Activated CD4-positive, alpha-beta T cell treated with anti-CD3 and anti-CD28 coated beads, Interleukin-2, amount 10 ng/mL, durations not matched to agents 24 days and 14 days (primary cell): ENCODE data around the gene RALGAPA2. TPM values are rescaled to one million over a fixed set of nuclear protein-coding genes. Genes with fewer than 3 reads are reported as not detected.

Source experiments
- DNase-seq: peaks from one replicate; pipeline ENCODE4 v3.0.0; 2022
- H3K27ac Mint-ChIP-seq: one replicate; pipeline ENCODE4 v1.8.0; 2022; ENCODE audit warnings: mild to moderate bottlenecking, mixed read lengths
- H3K27me3 Mint-ChIP-seq: one replicate; pipeline ENCODE4 v1.8.0; 2022; ENCODE audit warnings: mixed read lengths
- H3K36me3 Mint-ChIP-seq: one replicate; pipeline ENCODE4 v1.8.0; 2022; ENCODE audit warnings: low read depth, mild to moderate bottlenecking, mixed read lengths
- H3K4me1 Mint-ChIP-seq: one replicate; pipeline ENCODE4 v1.8.0; 2021; ENCODE audit warnings: mixed read lengths
- H3K4me3 Mint-ChIP-seq: one replicate; pipeline ENCODE4 v1.8.0; 2022; ENCODE audit warnings: mild to moderate bottlenecking, moderate library complexity, mixed read lengths
- H3K9me3 Mint-ChIP-seq: one replicate; pipeline ENCODE4 v1.8.0; 2021; ENCODE audit warnings: mixed read lengths
- intact Hi-C: fragments of 100-400 bp; cut with micrococcal nuclease; formaldehyde crosslinking; loops from one replicate; pipeline ENCODE4 v1.15.1; 2023
- total RNA-seq: library from RNA; stranded (reverse); gene quantifications from 2 replicates; pipeline ENCODE4 v1.2.3, GENCODE V29; 2022

The RALGAPA2 gene
- total RNA-seq, 1 donor from 2014 or later: 18.7 TPM

DNA sequence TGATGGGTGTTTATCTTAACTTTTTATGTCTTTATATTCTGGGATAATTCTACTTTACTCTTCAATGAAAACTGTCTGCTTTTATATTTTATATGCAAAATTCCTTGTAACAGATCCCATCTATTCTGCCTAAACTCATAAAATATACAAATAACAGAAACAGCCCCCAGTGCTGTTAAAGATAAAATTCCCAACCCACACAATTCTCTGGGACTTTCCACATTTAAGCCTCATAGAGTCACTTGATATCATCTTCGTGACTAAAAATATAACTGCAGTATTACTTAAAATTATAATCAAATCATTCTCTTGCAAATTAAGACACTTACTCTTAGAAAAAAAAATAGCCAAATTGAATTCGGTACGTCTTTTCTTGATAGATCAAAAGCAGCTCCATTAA, 284.4 kb downstream of the RALGAPA2 start:
- Mint-ChIP-seq H3K27ac (peak overlapping the region; percentile 30), H3K27me3 (no peaks in the 10 kb centered on the region), H3K36me3 (peaks cover 4% of the 10 kb centered on the region), H3K4me1 (peaks cover 36% of the 10 kb centered on the region), H3K4me3 (no peak overlapping the region), H3K9me3 (no peaks in the 10 kb centered on the region)
- intact Hi-C loops: no loop called here
- no peak for DNase-seq

DNA sequence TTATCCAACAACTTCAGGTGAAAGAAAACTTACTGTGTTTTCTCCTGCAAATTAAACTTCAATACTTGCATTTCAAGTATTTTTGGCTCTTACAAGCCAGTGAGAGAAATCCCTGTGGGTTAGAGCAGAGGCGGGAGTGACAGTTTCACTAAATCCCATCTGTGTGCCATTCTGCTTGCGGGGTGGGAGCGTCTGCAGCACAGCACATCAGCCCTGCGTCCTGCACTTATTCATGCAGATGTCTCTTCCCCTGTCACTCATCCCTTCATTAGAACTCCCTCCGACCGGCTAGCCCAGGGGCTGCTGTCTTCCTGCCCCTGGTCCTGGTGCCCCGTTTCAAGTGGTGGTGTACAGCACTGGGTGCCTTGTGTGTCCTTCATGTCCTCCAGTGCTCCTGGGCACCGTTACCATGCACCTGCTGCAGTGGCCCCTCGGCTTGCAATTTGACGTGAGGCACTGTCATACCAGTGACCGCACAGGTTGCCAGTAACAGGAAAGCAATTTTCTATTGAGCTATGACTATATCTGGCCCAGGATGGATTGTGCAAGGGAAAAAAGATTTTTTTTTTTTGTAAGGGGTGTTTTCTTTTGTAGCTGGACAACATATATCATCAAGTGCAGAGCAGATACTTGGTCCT, 285.1 kb downstream of the RALGAPA2 start:
- DNase-seq: no peak
- Mint-ChIP-seq H3K27me3 (no peaks in the 10 kb centered on the region), H3K27ac (peak overlapping the region; percentile 89), H3K9me3 (no peaks in the 10 kb centered on the region), H3K4me1 (peaks cover 40% of the 10 kb centered on the region), H3K36me3 (peaks cover 4% of the 10 kb centered on the region), H3K4me3 (peak overlapping the region; percentile 32)
- intact Hi-C loops: loop anchor here (2.0 kb wide), 3 partner anchors 15 to 61 kb away; no protein-coding TSS in a partner anchor

DNA sequence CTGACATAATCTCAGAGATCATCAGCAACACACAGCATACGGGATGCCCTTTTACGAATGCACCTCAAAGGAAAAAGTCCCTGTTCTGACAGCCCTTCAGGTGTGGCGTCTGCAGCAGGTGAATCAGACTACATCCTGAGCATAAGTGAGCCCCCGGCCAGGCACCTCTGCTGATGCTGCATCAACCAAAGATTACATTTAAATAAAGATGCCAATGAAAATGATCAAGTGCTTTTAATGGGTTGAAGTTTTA, 285.9 kb downstream of the RALGAPA2 start:
- no peaks in the 10 kb centered on the region for H3K9me3 Mint-ChIP-seq
- H3K4me3 Mint-ChIP-seq: peak overlapping the region; percentile 10
- H3K4me1 Mint-ChIP-seq: peaks cover 40% of the 10 kb centered on the region
- H3K27ac Mint-ChIP-seq: peak overlapping the region; percentile 89
- peaks cover 4% of the 10 kb centered on the region for H3K36me3 Mint-ChIP-seq
- no peaks in the 10 kb centered on the region for H3K27me3 Mint-ChIP-seq
- intact Hi-C loops: loop anchor here (2.0 kb wide), 3 partner anchors 14 to 62 kb away; no protein-coding TSS in a partner anchor
- no peak for DNase-seq

DNA sequence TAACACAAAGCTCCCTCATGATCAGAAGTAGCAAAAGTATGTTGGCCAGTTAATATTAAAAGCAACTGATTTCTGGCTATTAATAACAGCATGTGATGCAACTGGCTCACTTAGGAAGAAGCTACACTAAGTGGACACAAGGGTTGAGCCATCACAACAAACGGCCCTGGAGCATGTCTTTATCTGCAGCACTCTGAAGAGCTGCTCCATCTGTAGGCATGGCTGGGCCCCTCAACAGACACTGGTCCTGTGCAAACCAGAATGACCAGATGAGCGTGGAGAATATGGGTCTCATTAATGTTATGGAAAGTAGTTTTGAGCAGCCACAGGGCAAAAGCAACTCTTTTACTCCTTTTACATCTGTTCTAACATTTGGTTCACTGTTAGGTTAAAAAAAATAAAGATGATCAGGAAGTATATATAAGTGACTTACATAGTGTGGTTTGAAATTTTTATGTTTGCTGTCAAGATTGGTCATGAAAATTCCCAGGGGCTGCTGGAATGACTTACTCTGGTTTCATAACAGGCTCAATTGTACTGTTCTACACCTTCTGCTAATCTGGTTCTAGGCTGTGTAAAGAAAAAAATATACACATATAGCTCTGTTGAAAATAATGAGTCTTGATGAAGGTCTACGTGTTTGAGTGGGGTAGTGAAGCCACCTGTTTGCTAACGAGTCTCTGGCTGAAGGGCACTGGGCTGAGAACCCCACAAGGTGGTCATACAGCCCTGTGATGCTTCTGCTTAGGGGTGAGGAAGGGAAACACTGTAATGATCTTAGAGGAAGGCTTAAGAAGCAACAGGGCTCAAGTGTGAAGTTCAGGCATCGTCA, 286.4 kb downstream of the RALGAPA2 start:
- no peaks in the 10 kb centered on the region for H3K27me3 Mint-ChIP-seq
- peak overlapping the region; percentile 10 for H3K4me3 Mint-ChIP-seq
- H3K4me1 Mint-ChIP-seq: peaks cover 40% of the 10 kb centered on the region
- intact Hi-C loops: loop anchor here (2.0 kb wide), 3 partner anchors 13 to 63 kb away; no protein-coding TSS in a partner anchor
- no peak for DNase-seq
- peaks cover 3% of the 10 kb centered on the region for H3K36me3 Mint-ChIP-seq
- no peaks in the 10 kb centered on the region for H3K9me3 Mint-ChIP-seq
- peak overlapping the region; percentile 89 for H3K27ac Mint-ChIP-seq

DNA sequence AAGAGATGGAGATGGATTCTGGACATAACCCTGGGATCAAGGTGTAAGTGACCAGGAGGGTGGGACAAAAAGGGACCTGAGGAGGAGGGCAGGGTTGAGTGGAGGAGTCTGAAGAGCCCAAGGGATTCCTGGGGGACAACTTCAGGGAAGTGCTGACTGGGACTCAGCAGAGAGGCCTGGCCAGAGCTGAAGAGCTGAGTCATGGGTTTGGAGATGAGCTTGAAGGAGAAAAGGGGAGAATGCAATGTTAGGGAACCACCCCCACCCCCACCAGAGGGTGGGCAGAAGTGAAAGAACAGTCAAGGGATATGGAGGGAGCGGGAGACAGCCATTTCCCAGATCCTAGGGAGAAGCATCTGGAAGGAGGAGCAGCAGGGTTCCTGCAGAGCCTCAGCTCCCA, 289.3 kb downstream of the RALGAPA2 start:
- intact Hi-C loops: no loop called here
- no peaks in the 10 kb centered on the region for H3K9me3 Mint-ChIP-seq
- peaks cover 35% of the 10 kb centered on the region for H3K4me1 Mint-ChIP-seq
- peak overlapping the region; percentile 7 for H3K27ac Mint-ChIP-seq
- H3K4me3 Mint-ChIP-seq: no peak overlapping the region
- H3K36me3 Mint-ChIP-seq: peaks cover 3% of the 10 kb centered on the region
- no peak for DNase-seq
- no peaks in the 10 kb centered on the region for H3K27me3 Mint-ChIP-seq

DNA sequence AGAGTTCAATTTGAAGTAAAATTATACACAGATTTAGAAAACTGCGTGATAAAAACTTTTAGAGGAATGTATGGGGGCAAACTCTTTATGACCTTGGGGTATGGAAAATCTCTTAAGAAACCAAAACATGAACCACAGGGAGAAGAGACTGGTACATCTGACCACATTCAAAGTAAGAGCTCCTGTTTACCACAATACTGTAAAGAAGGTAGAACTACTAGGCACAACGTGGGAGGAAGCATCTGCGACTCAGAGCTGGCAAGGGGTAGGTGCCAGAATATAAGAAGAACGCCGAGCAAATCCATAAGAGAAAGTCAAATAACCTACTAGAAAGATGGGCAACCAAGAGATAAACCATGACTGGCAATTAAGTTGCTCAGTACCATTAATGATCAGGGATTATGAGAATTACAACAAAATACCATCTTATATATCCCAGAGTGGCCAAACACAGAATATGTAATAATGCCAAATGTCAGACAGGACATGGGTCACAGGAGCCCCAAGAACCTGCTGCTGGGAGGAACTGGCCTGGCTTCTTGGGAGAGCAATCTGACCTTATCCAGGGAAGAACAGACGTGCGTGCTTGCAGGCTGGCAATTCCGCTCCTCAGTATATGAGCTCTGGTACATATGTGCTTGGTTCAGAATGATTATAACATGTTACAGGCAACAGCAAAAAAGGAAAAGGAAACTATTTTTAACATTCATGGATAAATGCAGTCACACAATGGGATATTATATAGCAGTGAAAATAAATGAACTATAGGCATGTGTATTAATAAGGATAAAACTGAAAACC, 294.4 kb downstream of the RALGAPA2 start:
- H3K9me3 Mint-ChIP-seq: no peaks in the 10 kb centered on the region
- intact Hi-C loops: no loop called here
- no peak for DNase-seq
- peaks cover 10% of the 10 kb centered on the region for H3K36me3 Mint-ChIP-seq
- H3K4me3 Mint-ChIP-seq: no peak overlapping the region
- no peaks in the 10 kb centered on the region for H3K27me3 Mint-ChIP-seq
- H3K4me1 Mint-ChIP-seq: peaks cover 33% of the 10 kb centered on the region
- H3K27ac Mint-ChIP-seq: peak overlapping the region; percentile 60

DNA sequence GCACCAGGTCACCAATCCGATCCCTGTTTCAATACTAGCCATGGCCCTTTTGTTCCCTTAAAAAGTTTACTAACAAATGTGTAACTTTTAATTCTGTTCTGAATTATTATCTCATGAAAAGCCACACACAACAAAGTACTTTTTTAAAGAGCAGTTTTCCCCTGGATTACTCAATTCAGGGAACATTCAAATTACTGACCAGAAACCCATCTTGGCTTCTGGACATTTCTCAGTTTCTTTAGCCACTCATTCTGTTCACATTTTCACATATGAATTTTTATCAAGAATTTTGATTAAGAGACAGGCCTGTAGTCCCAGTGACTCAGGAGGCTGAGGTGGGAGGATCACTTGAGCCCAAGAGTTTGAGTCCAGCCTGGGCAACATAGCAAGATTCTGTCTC, 297.1 kb downstream of the RALGAPA2 start:
- DNase-seq: no peak
- H3K9me3 Mint-ChIP-seq: no peaks in the 10 kb centered on the region
- H3K27me3 Mint-ChIP-seq: no peaks in the 10 kb centered on the region
- intact Hi-C loops: no loop called here
- H3K4me3 Mint-ChIP-seq: no peak overlapping the region
- peaks cover 7% of the 10 kb centered on the region for H3K36me3 Mint-ChIP-seq
- peaks cover 43% of the 10 kb centered on the region for H3K4me1 Mint-ChIP-seq
- peak overlapping the region; percentile 73 for H3K27ac Mint-ChIP-seq

DNA sequence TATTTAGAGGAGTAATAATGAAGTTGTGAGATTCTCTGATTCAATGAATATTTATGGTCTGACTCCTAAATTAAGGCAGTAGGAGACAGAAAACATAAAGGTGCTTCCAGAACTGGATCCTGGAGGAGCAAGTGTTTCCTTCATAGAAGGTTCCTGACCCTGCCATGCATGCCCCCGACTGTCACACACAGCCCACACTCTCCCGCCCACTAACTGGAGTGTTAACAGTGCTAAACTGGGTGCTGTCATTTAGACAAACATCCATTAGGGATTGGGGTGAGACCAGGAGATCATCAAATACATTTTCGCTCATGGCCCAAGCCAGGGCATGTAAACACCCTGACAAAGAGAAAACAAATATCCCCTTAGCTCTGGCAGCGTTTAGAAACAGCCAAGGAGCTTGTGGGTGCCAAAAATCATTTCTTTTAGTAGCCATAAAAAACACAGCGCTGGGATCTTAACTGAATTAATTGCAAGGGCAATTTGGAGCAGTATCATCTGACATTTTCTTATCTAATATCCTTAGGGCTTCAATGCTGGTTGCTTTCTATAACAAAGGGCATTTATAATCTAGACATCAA, 297.7 kb downstream of the RALGAPA2 start:
- Mint-ChIP-seq H3K27ac (peak overlapping the region; percentile 73), H3K27me3 (no peaks in the 10 kb centered on the region), H3K36me3 (peaks cover 7% of the 10 kb centered on the region), H3K4me3 (no peak overlapping the region), H3K4me1 (peaks cover 43% of the 10 kb centered on the region), H3K9me3 (no peaks in the 10 kb centered on the region)
- intact Hi-C loops: loop anchor here (5.0 kb wide), 1 partner anchor 42 kb away; no protein-coding TSS in a partner anchor
- DNase-seq: no peak

DNA sequence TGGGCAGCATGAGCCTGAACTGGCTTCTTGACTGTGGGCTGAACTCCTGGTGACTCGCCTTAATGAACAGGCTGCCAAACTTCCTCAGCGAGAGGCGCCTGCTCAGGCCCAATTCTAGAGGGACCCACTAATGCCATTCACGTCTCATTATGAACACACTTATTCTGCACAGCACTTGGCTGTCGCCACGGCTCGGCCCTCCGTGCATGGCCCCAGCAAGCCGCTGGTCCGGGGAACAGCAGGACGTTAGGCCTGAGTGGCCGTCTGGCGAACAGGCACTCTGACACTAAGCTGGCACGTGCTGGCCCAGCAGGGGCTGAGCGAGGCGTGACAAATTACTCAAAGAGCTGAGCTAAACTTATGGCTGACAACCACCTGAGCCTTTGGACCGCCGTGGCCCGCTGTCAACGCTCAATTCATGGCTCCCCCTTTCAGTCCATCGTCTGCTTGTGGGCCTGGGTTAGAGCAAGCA, 298.6 kb downstream of the RALGAPA2 start:
- H3K4me3 Mint-ChIP-seq: no peak overlapping the region

DNA sequence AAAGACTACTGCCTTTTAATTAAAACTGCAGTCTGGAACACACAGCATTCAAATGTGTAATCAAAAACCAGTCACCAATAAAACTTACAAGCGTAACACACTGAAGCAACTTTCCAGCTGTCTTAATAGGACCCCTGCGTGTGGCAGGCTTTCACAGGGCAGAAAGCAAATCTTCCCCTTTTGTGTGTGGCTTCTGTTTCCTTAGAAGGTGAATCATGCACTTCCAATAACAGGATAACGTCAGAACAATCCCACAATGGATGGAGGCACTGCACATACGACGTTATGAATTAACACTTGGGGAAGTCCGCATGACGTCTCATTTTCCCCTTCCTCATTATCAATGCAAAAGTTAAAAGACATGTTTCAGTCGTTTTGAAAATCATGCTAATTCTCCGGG, 299.7 kb downstream of the RALGAPA2 start:
- Mint-ChIP-seq H3K27me3 (no peaks in the 10 kb centered on the region), H3K27ac (peak overlapping the region; percentile 85), H3K36me3 (peaks cover 5% of the 10 kb centered on the region), H3K9me3 (no peaks in the 10 kb centered on the region), H3K4me1 (peaks cover 36% of the 10 kb centered on the region), H3K4me3 (peak overlapping the region; percentile 30)
- no peak for DNase-seq
- intact Hi-C loops: loop anchor here (1.0 to 5.0 kb wide), 5 partner anchors 14 to 156 kb away; no protein-coding TSS in a partner anchor

More for the DNA sequence above, 298.6 kb downstream of the RALGAPA2 start:
- Mint-ChIP-seq H3K9me3 (no peaks in the 10 kb centered on the region), H3K36me3 (peaks cover 7% of the 10 kb centered on the region), H3K27ac (peak overlapping the region; percentile 85), H3K27me3 (no peaks in the 10 kb centered on the region), H3K4me1 (peaks cover 43% of the 10 kb centered on the region)
- no peak for DNase-seq
- intact Hi-C loops: loop anchor here (2.0 to 5.0 kb wide), 4 partner anchors 13 to 155 kb away; no protein-coding TSS in a partner anchor

DNA sequence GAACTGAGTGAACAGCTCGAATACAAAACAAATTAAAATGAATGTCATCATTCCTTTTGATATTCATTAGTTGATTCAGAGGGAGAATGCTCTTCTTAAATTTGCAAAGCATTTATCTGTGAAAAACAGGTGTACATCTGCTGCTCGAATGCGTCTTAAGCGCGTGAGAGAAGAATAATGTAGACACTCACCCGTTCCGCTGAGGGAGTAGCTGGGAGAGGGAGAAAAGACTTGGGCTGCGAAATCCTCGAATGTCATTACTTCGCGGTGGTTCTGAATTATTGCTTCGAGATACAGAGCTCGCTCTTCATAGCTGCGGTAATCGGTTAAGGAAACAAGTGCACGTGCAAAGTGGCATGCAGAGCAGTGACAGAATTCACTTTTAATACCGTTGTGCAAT, 300.6 kb downstream of the RALGAPA2 start:
- peaks cover 30% of the 10 kb centered on the region for H3K4me1 Mint-ChIP-seq
- H3K27me3 Mint-ChIP-seq: no peaks in the 10 kb centered on the region
- peak overlapping the region; percentile 30 for H3K4me3 Mint-ChIP-seq
- H3K27ac Mint-ChIP-seq: peak overlapping the region; percentile 85
- H3K9me3 Mint-ChIP-seq: no peaks in the 10 kb centered on the region
- H3K36me3 Mint-ChIP-seq: no peaks in the 10 kb centered on the region
- intact Hi-C loops: loop anchor here (1.0 to 5.0 kb wide), 5 partner anchors 15 to 157 kb away; no protein-coding TSS in a partner anchor
- no peak for DNase-seq

DNA sequence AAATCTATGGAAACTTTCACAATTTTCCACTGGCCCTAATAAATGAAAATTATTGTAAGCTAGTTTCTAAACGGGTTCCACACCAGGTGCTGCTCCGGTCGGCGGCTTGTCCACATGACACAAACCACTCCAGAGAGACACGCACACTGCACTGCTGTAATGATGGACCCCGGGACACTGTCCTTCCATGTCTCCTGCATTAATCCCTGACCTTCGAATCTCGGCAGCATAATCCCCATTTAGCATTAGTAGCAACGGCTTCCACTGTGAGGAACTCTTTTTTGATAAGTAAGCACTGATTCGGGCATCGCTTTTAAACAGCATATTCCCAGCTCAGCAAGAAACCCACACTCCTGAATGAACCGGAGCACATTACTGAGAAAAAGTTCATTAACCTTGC, 301.0 kb downstream of the RALGAPA2 start:
- Mint-ChIP-seq H3K27ac (peak overlapping the region; percentile 85), H3K4me3 (peak overlapping the region; percentile 30), H3K27me3 (no peaks in the 10 kb centered on the region), H3K9me3 (no peaks in the 10 kb centered on the region), H3K4me1 (peaks cover 30% of the 10 kb centered on the region), H3K36me3 (no peaks in the 10 kb centered on the region)
- intact Hi-C loops: loop anchor here (5.0 kb wide), 1 partner anchor 39 kb away; no protein-coding TSS in a partner anchor
- no peak for DNase-seq

DNA sequence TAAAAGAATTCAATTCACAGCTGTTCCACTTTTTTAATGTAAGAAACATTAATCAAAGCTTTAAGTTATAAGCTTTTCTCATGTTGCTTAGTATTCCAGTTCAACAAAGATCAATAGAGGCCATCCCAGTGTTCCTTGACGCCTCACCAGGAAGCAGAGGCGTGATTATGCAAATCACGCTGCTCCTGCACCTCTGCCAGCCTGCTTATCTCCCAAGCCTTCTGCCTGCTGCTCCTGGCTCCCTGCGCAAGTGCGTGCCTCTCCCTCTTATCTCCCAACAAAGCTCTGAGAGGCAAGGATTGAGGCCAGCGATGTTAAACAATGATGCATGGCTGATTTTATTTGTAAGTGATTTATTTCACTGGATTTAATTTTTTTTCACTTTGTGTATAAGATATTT, 301.8 kb downstream of the RALGAPA2 start:
- Mint-ChIP-seq H3K9me3 (no peaks in the 10 kb centered on the region), H3K36me3 (peaks cover 2% of the 10 kb centered on the region), H3K4me3 (peak overlapping the region; percentile 43), H3K27me3 (no peaks in the 10 kb centered on the region), H3K27ac (no peak overlapping the region), H3K4me1 (peaks cover 28% of the 10 kb centered on the region)
- DNase-seq: no peak
- intact Hi-C loops: loop anchor here (5.0 kb wide), 1 partner anchor 38 kb away; no protein-coding TSS in a partner anchor
